Adipocyte (in vitro differentiated cells): ENCODE measurements around the gene KCNAB1.

Experiments used
- DNase-seq: peaks from one replicate; pipeline ENCODE4 v3.0.0-alpha.2; 2015; ENCODE audit warnings: low read depth
- H3K27me3 ChIP-seq: replicated peaks from 2 replicates; pipeline ENCODE4 v1.7.0; 2013; ENCODE audit warnings: mild to moderate bottlenecking, low read length, moderate library complexity; ENCODE audit not compliant: control insufficient read depth, insufficient read depth
- H3K36me3 ChIP-seq: 2 replicates; pipeline ENCODE4 v1.7.0; 2013; ENCODE audit warnings: low read length, mild to moderate bottlenecking, moderate library complexity; ENCODE audit not compliant: control insufficient read depth, insufficient read depth, severe bottlenecking
- H3K4me1 ChIP-seq: 2 replicates; pipeline ENCODE4 v1.7.0; 2013; ENCODE audit warnings: mild to moderate bottlenecking, low read length, moderate library complexity; ENCODE audit not compliant: control insufficient read depth, insufficient read depth
- H3K4me3 ChIP-seq: 2 replicates; pipeline ENCODE4 v1.7.0; 2013; ENCODE audit warnings: mild to moderate bottlenecking, low read length, moderate library complexity
- H3K9ac ChIP-seq: 2 replicates; pipeline ENCODE4 v1.7.0; 2013; ENCODE audit warnings: mild to moderate bottlenecking, low read length, moderate library complexity
- H3K9me3 ChIP-seq: 2 replicates; pipeline ENCODE4 v1.7.0; 2013; ENCODE audit warnings: mild to moderate bottlenecking, low read length, moderate library complexity; ENCODE audit not compliant: control insufficient read depth

The KCNAB1 gene

GRCh38 chr3:156471431-156471830 is 351.1 kb downstream of the KCNAB1 start:
- no peak for DNase-seq
- Histone ChIP-seq H3K27me3 (no peaks in the 10 kb centered on the region), H3K4me3 (no peak overlapping the region), H3K9me3 (no peaks in the 10 kb centered on the region), H3K36me3 (no peaks in the 10 kb centered on the region), H3K9ac (no peak overlapping the region), H3K4me1 (no peaks in the 10 kb centered on the region)

DNA sequence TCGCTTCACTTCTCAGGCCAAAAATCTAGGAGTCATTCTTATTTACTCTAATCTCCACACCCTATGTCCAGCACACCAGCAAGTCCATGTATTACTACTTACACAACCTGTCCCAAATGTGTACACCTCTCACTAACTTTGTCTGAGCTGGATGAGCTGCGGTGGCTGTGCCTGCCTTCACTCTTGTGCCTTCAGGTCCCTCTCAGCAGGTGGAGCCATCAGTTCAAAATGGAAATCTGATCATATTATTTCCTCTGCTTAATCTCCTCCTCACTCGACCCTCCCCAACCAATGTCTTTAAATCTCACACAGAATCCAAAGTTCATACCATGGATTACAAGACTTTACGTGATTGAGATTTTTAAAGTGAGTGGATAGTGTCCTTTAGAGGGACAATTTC is 351.8 kb downstream of the KCNAB1 start:
- no peaks in the 10 kb centered on the region for H3K27me3 ChIP-seq
- H3K4me1 ChIP-seq: peaks cover under 1% of the 10 kb centered on the region
- H3K9me3 ChIP-seq: no peaks in the 10 kb centered on the region
- DNase-seq: no peak
- no peak overlapping the region for H3K9ac ChIP-seq
- no peak overlapping the region for H3K4me3 ChIP-seq
- no peaks in the 10 kb centered on the region for H3K36me3 ChIP-seq

DNA sequence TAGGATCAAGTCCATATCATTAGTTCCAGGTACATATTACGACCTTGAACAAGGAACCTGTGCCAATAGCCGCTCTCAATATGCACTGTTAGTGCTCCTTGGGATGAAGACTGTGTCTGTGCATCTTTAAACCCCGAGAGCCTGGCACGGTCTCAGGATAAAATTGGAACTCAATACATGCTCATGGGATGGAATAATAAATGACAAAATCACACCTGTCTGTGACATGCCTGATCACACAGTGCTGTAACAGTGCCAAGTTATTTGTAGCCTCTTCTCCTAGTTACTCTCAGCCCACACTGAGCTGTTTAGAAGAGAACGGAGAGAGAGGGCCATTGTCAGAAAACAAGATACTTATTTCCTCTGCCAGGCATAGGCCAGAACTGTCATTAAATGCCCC is 352.3 kb downstream of the KCNAB1 start:
- Histone ChIP-seq H3K4me3 (no peak overlapping the region), H3K9ac (no peak overlapping the region), H3K4me1 (peaks cover 5% of the 10 kb centered on the region), H3K36me3 (no peaks in the 10 kb centered on the region), H3K27me3 (no peaks in the 10 kb centered on the region), H3K9me3 (no peaks in the 10 kb centered on the region)
- no peak for DNase-seq

GRCh38 chr3:156473341-156473740 is 353.0 kb downstream of the KCNAB1 start:
- H3K9me3 ChIP-seq: no peaks in the 10 kb centered on the region
- DNase-seq: no peak
- peaks cover 8% of the 10 kb centered on the region for H3K4me1 ChIP-seq

GRCh38 chr3:156474560-156475389 is 354.4 kb downstream of the KCNAB1 start:
- no peak for DNase-seq
- no peak overlapping the region for H3K4me3 ChIP-seq
- H3K9me3 ChIP-seq: no peaks in the 10 kb centered on the region
- H3K27me3 ChIP-seq: no peaks in the 10 kb centered on the region
- no peak overlapping the region for H3K9ac ChIP-seq
- peaks cover 8% of the 10 kb centered on the region for H3K4me1 ChIP-seq
- no peaks in the 10 kb centered on the region for H3K36me3 ChIP-seq

More at GRCh38 chr3:156473341-156473740, 353.0 kb downstream of the KCNAB1 start:
- Histone ChIP-seq H3K27me3 (no peaks in the 10 kb centered on the region), H3K36me3 (no peaks in the 10 kb centered on the region), H3K9ac (no peak overlapping the region), H3K4me3 (no peak overlapping the region)

DNA sequence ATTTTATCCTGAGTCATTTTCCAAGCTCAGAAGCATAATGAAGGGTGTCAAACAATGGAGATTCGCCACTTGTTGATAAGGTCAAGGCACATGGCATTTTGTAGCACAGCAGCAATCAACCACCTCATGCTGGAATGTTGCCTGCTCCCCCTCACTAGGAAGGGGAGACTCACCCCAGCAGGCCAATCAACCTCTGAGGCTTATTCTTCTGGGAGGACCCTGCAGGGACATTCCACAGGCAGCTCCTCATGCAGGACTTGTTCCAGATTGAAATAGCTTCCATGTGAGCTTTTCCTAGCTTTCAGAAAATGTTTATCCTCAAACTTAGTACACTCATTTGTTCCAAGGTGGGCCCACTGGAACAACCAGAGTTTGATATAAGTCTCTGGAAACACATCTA is 356.9 kb downstream of the KCNAB1 start:
- Histone ChIP-seq H3K4me1 (peaks cover 8% of the 10 kb centered on the region), H3K27me3 (no peaks in the 10 kb centered on the region), H3K9me3 (no peaks in the 10 kb centered on the region), H3K36me3 (no peaks in the 10 kb centered on the region), H3K9ac (no peak overlapping the region), H3K4me3 (no peak overlapping the region)
- DNase-seq: peak; percentile 78

DNA sequence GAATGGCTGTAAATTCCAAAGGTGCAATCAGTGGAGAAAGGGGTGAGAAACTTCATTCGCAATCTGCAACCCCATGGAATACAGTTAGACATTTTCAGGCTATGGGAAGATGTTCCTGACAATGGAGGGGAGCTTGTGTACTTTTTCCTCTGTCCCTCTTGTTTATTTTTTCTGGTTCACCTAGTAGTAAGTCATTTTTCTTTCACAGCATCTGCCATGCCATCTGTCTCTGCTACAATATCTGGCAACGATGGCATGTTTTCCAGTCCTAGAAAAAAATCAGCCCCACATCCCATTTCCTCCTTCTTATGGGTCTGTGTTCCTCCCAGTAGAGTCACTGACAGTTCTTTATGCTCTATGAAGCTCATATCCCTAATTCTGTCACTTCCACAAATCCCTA is 358.5 kb downstream of the KCNAB1 start:
- Histone ChIP-seq H3K27me3 (no peaks in the 10 kb centered on the region), H3K9me3 (no peaks in the 10 kb centered on the region), H3K9ac (no peak overlapping the region), H3K4me3 (no peak overlapping the region), H3K36me3 (no peaks in the 10 kb centered on the region), H3K4me1 (peaks cover 18% of the 10 kb centered on the region)
- DNase-seq: no peak

- Histone ChIP-seq H3K36me3 (no peaks in the 10 kb centered on the region), H3K9me3 (no peaks in the 10 kb centered on the region), H3K4me3 (no peak overlapping the region), H3K9ac (no peak overlapping the region), H3K4me1 (peaks cover 25% of the 10 kb centered on the region), H3K27me3 (no peaks in the 10 kb centered on the region)
- no peak for DNase-seq
Measured at GRCh38 chr3:156479604-156480003, 359.2 kb downstream of the KCNAB1 start.

DNA sequence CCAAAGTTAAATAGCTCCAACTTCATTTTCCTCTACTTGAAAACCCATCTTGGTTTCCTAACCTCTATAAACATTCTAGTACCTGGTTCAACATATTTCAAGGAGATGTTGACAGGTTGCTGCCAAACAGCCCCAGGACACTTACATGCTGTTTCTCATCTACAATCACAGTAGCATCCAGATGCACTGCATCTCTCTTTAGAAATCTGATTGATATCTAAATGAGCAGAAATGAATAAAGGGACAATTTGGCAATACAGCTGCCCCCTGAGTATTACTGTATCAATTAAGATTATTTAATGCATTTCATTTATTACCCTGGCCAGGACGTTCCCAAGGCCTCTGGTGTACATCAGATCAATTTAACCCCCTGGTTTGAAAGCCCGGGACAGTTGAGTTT is 360.6 kb downstream of the KCNAB1 start:
- H3K4me1 ChIP-seq: peaks cover 25% of the 10 kb centered on the region
- DNase-seq: no peak
- H3K9me3 ChIP-seq: no peaks in the 10 kb centered on the region
- no peaks in the 10 kb centered on the region for H3K36me3 ChIP-seq
- no peak overlapping the region for H3K9ac ChIP-seq
- H3K4me3 ChIP-seq: no peak overlapping the region
- H3K27me3 ChIP-seq: no peaks in the 10 kb centered on the region

- Histone ChIP-seq H3K27me3 (no peaks in the 10 kb centered on the region), H3K4me3 (peak overlapping the region; percentile 22), H3K4me1 (peaks cover 16% of the 10 kb centered on the region), H3K9me3 (no peaks in the 10 kb centered on the region), H3K9ac (no peak overlapping the region), H3K36me3 (no peaks in the 10 kb centered on the region)
- DNase-seq: no peak
Measured at GRCh38 chr3:156483002-156483401, 362.6 kb downstream of the KCNAB1 start.

DNA sequence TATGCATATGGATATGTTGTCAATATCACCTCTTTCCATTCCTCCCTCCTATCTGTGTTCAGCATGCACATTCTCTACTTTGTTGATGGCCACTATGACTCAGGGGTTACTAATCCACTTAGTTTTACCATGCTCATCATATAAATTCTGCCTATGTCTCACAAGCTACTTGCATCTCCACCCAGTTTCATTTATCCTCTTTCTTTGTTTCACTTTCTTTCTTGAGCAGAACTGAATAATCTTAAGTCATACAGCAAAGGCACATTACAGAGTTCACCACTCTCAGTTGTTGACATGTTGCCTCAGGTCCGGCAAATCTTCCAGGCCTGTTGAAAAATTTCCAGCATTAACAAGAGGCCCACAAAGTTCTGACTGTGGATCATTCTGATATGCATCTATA is 363.0 kb downstream of the KCNAB1 start:
- Histone ChIP-seq H3K4me3 (peak overlapping the region; percentile 22), H3K4me1 (peaks cover 16% of the 10 kb centered on the region), H3K9ac (no peak overlapping the region), H3K27me3 (no peaks in the 10 kb centered on the region), H3K36me3 (no peaks in the 10 kb centered on the region), H3K9me3 (no peaks in the 10 kb centered on the region)
- DNase-seq: peak; percentile 72
